GM18868 (cell line): ENCODE data around the gene MEIS3.
"Not testable (repeated sequence)": the region's sequence is repeated elsewhere in the genome, so short reads cannot be mapped to it uniquely, and the experiment has no call there.

Experiments
- ATAC-seq: cut with Tn5 transposase; IDR thresholded peaks from one replicate; pipeline ENCODE4 v1.9.1; 2021; ENCODE audit warnings: mild to moderate bottlenecking, moderate library complexity; ENCODE audit not compliant: unreplicated experiment

Gene MEIS3

DNA sequence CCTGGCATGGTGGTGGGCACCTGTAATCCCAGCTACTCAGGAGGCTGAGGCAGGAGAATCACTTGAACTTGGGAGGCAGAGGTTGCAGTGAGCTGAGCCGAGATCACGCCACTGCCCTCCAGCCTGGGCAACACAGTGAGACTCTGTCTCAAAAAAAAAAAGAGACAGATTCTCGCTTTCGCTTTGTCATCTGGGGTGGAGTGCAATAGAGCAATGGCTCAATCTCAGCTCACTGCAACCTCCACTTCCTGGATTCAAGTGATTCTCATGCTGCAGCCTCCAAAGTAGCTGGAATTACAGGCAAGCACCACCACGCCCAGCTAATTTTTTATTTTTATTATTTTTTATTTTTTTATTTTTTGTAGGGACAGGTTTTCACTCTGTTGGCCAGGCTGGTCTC is 30.6 kb downstream of the MEIS3 start:
- ATAC-seq, result not testable (repeated sequence)

DNA sequence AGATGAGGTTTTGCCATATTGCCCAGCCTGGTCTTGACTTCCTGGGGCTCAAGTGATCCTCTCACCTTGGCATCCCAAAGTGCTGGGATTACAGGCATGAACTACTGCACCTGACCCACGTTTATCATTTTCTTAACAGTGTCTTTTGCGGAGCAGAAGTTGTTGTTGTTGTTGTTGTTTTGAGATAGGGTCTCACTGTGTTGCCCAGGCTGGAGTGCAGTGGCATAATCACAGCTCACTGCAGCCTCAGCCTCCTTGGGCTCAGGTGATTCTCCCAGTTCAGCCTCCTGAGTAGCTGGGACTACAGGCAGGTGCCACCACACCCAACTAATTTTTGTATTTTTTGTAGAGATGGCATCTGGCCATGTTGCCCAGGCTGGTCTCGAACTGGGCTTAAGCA is 31.7 kb downstream of the MEIS3 start:
- ATAC-seq, result not testable (repeated sequence)

DNA sequence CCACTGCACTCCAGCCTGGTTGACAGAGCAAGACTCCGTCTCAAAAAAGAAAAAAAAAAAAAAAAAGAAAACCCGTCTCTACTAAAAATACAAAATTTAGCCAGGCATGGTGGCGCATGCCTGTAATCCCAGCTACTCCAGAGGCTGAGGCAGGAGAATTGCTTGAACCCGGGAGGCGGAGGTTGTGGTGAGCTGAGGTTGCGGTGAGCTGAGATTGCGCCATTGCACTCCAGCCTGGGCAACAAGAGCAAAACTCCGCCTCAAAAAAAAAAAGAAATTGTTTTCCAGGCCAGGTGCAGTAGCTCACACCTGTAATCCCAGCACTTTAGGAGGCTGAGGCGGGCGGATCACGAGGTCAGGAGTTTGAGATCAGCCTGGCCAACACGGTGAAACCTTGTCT is 32.7 kb downstream of the MEIS3 start:
- not testable (repeated sequence) for ATAC-seq

DNA sequence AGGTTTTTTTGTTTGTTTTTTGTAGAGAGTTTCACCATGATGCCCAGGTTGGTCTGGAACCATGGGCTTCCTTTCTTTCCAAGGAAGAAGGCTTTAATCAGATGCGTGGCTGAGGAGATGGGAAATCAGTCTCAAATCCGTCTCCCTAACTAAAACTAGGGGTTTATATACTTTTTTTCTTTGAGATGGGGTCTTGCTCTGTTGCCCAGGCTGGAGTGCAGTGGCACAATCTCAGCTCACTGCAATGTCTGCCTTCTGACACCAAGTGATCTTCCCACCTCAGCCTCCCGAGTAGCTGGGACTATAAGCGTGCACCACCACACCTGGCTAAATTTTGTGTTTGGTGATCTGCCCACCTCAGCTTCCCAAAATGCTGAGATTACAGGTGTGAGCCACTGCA is 34.8 kb downstream of the MEIS3 start:
- ATAC-seq, result not testable (repeated sequence)

DNA sequence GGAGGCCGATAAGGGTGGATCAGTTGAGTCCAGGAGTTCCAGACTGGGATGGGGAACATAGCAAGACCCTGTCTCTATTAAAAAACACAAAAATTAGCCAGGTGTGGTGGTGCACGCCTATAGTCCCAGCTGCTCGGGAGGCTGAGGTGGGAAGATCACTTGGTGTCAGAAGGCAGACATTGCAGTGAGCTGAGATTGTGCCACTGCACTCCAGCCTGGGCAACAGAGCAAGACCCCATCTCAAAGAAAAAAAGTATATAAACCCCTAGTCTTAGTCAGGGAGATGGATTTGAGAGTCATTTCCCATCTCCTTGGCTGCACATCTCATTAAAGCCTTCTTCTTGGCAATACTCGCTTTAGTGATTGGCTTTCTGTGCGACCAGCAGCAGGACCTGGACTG is 35.4 kb downstream of the MEIS3 start:
- not testable (repeated sequence) for ATAC-seq

DNA sequence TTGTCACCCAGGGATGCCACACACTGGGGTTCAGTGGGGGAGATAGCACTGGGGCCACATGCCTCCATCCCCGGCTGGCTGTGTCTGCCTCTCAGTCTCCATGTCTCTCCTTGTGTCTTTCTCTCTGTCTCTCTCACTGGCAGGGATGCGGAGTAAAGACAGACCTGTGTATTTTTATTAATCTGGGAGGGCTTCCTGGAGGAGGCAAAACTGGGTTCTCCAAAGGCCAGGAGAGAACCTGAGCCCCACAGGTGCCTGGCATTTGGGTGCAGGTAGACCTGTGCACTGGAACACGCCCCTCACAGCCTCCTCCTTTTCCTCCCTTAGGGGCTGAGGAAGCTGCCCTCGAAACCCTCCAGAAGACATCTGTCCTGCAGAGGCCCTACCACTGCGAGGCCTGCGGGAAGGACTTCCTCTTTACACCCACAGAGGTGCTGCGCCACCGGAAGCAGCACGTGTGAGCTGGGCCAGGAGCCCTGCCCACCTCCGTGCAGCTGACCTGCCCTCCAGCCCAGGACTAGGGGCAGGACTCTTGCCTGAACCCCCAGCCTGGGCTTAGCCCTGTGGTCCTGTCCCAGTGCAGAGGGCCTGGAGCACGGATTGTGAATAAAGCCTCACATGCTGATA is 37.6 kb downstream of the MEIS3 start:
- no peak for ATAC-seq

DNA sequence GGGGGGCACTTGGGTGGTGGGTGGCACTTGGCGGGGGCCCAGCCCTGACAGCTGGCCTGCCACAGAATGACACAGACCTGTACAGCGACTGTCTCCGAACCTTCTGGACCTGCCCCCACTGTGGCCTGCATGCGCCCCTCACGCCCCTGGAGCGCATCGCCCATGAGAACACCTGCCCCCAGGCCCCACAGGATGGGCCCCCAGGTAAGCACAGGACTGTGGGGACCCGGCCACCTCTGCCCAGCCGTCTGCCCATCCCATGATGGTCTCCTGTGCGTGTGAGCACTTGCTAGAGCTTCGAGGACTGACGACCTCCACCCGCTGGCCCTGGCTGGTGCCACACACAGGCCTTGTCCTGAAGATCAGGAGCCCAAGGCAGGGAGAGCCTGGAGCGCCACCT is 38.2 kb downstream of the MEIS3 start:
- no peak for ATAC-seq

DNA sequence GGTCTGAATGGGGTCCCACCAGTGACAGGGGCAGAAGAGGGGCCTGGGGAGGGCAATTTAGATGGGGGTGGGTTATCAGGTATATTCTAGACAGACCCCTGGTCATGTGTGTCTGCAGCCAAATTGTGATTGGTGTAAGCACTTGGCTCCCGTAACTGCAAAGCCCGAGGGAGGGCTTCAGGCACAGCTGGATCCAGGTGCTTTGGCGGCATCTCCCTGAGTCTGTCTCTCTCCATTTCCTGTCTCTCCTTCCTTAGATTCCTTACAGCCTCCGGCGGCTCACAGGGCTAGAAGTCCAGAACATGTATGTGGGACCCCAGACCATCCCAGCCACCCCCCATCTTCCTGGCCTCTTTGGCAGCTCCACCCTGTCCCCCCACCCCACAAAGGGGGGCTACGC is 38.8 kb downstream of the MEIS3 start:
- no peak for ATAC-seq

DNA sequence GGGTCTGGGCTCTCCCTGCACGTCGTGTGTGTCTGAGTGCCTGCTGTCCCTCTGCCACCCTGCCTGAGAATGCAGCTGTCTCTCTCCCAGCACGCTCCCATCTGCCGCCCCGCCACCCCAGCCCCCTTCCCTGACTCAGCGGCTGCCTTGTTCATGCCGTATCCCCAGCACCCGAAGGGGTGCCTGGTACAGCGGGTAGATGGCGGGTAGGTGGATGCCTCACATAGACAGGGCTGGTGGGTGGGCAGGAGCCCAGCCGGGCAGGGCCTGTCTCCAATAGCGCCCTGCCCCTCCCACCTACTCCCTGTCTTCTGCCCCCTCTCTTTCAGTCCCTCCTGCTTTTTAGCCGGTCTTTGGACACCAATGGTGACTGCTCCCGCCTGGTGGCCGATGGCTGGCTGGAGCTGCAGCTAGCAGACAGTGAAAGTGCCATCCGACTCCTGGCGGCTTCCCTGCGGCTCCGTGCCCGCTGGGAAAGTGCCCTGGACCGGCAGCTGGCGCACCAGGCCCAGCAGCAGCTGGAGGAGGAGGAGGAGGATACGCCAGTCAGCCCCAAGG is 39.9 kb downstream of the MEIS3 start:
- ATAC-seq, result no peak

DNA sequence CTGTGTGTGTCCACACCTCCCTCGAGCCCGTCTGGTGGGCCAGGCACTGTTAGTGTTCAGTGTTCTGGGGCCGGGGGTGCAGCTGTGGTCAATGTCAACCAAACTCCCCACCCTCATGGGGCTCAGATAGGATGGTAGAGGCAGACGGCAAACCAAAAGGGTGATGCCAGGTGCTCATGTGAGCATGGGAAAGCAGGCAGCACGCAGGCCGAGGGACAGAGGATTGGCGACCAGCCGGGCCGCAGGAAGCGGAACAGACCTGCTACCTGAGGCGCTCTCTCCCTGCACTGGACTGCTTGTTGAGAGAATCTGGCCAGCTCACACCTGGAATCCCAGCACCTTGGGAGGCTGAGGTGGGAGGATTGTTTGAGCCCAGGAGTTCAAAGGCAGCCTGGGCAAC is 41.1 kb downstream of the MEIS3 start:
- ATAC-seq, result no peak

DNA sequence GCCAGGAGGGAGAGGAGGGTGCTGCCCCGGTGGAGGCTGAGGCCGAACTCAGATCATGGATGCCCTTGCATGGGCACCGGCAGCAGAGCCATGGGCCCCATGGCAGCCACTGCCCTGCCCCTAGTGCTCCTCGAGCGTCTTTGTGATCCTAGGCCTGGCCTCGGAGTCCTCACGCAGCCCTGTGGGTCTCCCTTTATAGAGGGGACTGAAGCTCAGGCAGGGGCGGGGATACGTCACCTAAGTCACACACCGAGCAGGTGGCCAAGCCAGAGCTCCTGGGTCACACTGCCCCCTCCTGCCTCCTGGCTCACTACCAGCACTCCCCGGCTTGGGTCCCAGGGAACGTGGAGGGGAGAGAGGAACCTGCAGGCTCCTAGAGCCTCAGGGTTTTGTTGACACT is 41.5 kb downstream of the MEIS3 start:
- ATAC-seq, result no peak

DNA sequence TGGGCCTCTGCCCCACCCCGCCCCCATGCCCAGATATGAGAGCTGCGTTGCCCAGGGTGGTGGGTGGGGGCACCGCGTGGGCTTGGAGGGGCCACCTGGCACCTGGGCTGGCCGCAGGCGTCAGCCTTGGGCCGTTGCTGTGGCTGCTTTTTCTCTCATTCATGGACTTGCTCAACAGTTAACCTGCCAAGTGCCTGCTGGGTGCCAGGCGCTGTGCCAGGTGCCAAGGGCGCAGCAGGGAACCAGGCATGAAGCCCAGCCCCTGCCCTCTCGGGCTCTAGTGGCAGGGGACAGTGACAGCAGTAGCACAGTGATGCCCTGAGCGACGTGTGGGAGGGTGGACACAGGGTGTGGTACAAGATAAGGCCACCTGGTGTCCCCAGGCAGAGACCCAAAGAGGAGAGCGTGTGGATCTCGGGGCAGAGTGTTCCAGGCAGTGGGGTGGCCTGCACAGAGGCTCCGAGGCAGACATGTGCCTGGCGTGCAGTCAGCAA is 42.1 kb downstream of the MEIS3 start:
- ATAC-seq, result no peak

DNA sequence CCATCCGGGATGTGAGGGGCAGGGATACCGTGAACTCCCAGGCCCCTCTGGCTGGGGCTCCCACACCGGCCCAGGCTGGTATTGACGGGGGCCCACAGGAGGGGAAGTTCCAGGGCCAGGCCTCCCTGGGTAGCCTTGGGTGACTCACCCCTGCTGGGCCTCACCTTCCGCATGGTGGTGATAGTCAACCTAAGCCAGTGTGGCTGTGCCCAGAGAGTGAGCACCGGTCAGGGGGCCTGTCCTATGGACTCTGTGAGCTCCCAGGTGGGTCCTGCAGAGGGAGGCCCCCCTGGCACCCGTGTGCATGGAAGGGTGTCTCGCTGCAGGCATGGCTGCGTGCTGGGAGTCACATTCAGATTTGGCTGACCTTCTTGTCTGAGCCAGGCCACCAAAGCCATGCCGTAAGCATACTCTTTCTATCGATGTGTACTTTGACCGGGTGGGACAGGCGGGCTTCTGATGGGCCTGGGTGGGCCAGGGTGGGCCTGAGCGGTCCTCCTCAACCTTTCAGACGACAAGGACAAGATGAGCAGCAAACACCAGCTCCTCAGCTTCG is 42.7 kb downstream of the MEIS3 start:
- no peak for ATAC-seq

DNA sequence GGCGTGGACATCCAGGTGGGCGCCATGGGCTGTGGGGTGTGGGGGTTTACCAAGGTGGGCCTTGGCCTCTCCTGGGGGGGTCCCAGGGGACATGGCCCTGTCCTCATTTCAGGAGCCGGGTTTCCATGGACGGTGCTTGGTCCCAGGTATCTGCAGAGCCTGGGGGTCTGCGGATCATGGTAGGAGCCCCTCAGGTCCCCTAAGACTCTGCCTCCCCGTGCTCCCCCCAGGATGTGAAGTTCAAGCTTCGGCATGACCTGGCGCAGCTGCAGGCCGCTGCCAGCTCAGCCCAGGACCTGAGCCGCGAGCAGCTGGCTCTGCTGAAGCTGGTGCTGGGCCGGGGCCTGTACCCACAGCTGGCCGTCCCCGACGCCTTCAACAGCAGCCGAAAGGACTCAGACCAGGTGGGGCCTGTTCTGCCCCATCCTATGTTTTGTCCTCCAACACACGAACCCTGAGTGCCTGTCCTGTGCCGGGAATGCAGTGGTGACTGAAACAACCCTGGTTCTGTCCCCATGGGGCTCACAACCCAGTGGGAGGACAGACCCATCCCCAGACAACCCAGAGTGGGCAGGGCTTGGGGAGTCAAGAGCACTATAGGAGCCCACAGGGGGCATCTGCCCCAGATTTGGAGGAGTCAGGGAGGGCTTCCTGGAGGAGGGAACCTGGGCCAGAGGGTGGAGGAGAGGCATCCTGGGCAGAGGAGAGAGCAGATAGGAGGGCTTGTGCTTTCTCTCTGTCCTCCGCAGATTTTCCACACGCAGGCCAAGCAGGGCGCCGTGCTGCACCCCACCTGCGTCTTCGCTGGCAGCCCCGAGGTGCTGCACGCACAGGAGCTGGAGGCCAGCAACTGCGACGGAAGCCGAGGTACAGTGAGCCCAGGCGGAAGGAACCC is 43.4 kb downstream of the MEIS3 start:
- no peak for ATAC-seq

DNA sequence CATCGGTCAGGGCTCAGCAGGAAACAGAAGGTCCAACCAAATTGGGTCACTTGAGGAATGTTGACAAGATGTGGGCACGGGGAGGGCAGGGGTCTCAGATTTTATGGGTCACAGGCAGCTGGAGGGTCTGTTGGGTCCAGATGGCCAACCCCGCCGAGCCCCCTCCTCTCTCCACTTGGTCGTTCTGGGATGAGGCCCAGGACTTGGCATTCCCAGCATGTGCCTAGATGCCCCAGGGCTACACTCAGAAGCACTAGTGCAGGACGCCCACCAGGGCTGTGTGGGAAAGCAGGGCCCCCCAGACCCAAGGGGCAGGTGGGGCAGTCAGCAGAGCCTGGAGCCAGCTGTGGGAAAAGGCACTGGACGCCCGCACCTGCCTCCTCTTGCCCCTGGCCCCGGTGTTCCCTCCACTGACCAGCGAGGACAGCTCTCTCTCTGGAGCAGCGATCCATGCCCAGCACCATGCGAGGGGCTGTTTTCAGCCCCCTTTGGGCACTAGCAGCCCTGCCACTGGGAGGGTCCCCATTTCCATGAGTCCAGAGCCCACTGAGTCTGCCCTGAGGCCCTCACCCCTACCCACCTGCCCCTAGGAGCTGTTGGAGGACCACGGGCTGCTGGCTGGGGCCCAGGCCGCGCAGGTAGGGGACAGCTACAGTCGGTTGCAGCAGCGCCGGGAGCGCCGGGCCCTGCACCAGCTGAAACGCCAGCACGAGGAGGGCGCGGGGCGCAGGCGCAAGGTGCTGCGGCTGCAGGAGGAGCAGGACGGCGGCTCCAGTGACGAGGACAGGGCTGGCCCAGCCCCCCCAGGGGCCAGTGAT is 44.2 kb downstream of the MEIS3 start:
- no peak for ATAC-seq

DNA sequence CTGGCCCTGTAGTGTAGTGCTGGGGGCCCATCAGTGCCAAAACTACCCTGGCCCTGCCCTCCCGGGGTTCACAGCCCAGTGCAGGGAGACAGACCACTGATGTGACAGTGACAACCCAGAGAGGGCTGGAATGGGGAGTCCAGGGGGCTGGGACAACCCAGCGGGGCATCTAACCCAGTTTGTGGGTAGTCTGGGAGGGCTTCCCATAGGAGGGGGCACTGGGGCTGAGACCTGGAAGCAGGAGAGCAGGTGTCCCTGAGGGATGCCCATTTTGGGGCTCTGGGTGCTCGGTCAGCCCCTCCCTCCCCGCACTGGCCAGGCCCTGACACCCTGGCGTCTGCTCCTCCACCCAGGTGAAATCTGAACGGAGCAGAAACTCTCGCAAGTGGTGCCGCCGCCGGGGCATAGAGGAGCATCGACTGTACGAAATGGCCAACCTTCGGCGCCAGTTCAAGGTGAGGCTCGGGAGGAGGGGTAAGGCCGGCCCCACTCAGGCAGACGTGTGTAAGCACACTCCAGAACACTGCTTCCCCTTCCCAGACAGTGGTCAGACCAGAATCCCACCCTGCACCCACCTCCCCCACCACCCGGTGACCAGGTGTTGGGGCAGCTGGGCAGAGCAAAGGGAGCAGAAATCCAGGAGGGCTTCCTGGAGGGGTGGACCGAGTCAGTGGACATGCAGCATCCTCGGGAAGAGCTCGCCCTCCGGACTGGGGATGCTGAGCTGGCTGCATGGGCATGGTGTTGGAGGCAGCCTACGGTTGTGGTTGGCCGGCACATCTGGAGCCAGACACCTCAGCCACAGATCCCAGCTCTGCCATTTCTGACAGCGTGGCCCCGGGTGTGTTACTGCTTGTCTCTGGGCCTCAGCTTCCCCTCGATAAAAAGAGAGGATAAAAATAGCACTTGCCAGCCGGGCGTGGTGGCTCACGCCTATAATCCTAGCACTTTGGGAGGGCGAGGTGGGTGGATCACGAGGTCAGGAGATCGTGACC is 45.8 kb downstream of the MEIS3 start:
- ATAC-seq, result no peak

DNA sequence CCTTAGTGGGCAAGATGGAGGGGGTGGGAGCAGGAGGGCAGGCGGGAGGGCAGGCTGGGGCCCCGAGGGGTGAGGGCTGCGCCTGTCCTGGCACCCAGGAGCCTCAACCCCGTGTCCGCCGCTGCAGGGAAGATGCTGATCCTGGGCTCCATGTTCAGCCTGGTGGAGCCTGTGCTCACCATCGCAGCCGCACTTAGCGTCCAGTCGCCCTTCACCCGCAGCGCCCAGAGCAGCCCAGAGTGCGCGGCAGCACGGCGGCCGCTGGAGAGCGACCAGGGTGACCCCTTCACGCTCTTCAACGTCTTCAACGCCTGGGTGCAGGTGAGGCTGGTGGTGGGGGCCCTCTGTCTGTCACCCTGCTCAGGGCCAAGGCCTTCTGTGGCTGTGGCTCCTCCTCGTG is 46.7 kb downstream of the MEIS3 start:
- no peak for ATAC-seq

DNA sequence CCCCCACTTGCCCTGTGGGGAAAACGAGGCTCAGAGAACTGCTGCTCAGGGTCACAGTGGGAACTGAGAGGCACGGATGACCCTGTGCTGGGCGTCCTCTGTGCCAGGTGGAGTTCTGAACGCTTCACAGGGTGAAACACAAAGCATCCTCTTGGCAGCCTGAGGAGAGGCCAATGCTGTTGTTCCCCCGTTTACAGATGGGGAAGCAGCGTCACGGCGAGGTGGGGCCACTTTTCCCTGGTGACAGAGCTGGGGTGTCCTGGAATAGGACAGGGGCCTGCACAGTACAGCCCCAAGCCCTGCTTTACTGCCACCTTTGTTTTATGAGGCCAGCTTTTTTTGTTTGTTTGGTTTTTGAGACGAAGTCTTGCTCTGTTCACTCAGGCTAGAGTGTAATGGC is 48.1 kb downstream of the MEIS3 start:
- ATAC-seq, result no peak

DNA sequence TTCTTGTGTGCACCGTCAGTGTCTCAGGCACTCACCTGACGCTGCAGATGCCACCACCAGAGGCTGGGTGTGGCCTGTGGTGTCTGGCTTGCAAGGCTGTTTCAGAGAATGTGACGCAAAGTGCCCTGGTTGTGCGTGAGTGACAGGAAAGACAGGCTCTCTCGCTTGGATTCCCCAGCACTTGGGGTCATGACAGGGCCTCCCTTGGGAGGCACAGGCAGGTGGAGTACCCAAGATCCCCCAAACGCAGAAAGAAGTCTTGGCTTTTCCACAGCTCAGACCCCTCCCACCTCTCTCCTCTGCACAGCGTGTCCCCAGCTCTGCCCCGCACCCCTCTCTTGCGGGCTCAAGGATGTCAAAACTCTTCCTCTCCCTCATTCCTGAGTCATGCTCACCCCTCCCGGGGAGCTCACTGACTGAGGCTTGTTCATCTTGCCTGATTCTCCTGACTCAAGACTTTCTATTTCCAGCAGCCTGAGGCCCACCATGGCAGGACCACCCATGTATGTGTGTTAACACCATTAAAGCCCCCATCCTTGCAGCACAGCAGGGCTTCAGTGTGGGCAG is 49.2 kb downstream of the MEIS3 start:
- no peak for ATAC-seq
